EH (cell line): ENCODE results near the gene NTSR1.

Experiments used
- DNase-seq: peaks from one replicate; pipeline ENCODE4 v3.0.0-alpha.2; 2015; ENCODE audit warnings: low read depth

Gene NTSR1

GRCh38 chr20:62787321-62787720, 78.7 kb downstream of the NTSR1 start:
- DNase-seq, result no peak

GRCh38 chr20:62787866-62788265, 79.2 kb downstream of the NTSR1 start:
- DNase-seq, result no peak

DNA sequence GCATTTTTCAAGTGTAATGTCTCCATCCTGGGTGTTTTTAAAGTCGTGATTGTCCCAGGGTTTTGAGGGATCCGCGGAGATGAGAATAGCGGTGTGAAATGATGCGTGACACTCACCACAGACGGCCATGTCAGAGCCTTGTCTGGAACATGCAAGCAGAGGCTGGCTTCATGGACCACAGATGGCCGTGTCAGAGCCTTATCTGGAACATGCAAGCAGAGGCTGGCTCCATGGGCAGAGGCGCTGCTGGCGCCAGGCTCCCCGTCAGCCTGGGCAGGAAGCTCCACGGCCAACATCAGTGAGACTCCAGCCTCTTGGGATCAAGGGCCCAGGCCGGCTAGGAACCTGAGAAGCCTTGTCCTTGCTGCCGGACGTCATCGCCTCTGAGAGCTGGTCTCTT, 80.0 kb downstream of the NTSR1 start:
- DNase-seq, result no peak

DNA sequence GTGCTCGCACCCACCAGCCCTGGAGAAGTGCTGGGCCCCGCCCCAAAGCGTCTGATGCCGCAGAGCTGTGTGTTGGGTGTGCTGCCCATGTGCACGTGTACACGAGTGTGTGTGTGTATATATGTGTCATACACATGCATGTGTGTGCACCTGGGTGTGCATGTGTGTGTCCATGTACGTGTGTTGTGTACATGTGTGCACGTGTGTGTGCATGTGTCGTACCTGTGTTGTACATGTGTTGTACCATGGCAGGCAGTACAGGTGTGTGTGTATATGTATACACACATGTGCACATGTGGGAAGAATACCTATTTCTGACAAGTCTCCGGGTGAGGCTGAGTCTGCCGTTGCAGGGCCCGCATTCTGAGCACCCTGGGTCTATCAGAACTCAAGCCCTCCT, 81.4 kb downstream of the NTSR1 start:
- DNase-seq, result no peak

DNA sequence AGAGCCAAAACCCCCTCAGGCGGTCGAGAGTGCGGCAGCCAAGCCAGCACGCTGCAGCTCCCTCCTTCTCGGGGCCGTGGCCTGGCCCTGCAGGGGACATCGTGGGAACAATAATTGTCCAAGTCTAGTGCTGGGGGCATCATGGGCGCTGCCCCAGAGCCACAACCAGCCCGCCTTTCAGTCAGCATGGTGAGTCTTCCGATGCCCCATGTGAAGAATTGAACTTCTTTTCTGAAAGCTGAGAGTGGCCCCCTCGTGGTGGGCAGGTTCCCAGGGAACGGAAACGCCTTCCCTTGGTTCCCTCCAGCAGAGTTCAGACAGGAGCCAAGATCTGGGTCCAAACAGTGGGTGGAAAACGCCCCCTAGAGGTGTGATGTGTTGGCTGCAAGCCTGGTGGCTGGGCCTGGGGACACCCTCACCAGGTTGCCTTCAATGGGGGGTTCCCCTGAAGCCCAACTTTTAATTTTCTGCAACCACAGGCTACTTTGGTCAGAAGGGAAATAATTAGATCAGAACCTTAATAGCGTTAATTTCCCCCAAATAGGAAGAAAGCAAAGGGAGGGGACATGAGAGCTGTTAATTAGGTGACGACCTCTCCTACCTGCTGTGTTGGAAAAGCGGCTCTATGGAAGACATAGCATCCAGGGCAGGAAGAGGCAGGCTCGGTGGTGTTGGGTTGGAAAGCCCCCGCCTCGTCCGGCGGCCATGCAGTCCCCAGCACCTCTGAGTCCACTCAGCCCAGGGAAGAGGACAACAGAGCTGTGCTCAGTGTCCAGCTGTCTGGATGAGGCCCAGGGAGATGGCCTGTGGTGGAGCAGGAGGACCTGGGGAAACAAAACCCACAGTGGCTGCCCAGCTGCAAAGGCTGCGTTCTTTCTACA, 82.9 kb downstream of the NTSR1 start:
- DNase-seq, result peak; percentile 90

DNA sequence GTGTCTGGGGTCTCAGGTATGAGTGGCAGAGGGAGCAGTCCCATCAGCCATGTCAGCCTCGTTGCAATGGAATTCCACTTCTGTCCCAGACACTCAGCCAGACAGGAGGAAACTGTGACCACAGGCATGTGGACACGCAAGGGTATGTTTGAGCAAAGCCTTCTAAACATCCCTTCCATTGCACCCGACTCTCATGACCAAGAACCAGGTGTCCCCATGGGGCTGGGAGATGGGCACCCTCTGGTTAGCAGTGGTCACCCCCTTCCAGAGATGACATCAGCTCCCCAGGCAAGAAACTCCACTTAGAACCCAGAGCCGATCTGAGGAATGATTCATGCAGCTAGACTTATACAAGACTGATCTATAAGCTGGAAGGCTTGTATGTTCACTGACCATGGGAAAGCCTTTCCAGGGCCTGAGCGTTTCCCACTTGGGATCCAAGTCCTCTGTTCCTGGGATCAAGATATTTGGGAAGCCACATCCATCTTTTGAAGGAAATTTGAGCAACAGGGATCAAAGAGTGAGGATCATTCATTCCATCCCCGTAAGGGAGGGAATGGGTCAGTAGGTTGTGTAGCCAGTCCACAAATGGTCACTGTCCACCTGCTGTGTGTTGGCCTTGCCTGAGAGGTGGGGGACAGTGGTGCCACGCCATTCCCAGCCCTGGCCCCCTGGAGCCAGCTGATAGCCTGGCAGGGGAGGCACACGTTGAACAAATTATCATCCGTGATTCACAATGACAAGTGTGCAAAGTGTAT, 83.7 kb downstream of the NTSR1 start:
- peak; percentile 74 for DNase-seq

DNA sequence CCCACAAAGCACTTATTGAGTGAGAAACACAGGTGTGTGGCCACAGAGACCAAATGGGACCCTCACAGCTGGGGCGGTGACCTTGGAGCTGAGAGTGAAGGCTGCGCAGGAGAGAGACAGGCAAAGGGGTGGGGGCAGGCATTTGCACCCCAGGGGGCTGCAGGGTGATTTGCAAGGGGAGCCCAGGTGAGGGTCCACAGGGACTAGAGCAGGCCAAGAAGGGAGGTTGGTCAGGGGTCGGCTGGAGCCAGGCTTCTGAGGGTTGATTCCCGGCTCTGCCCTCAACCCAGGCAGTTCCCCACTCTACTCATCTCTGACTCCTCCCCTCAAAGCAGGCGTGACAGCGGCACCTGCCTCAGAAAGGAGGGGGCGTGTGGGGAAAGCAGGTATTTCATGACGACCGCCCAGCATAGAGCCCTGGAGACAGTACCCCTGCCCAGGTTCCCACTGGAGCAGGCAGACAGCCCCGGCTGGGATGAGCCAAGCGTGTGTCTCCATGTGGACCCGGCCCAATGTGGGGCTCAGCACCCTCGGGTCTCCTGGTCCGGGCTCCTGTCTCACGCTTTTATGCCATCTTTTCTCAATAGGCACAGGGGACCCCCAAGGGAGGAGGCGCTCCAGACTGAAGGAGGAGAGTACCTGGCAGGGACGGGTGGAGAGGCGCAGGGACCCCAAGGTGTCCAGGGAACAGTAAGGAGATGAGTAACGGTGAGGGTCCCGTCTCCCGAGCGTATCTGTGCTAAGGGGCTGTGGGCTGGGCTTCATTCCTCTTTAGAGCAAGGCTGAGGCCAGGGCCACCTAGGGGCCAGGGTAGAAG, 84.5 kb downstream of the NTSR1 start:
- DNase-seq, result no peak

- no peak for DNase-seq
These were observed 85.0 kb downstream of the NTSR1 start for GRCh38 chr20:62793757-62794006.

DNA sequence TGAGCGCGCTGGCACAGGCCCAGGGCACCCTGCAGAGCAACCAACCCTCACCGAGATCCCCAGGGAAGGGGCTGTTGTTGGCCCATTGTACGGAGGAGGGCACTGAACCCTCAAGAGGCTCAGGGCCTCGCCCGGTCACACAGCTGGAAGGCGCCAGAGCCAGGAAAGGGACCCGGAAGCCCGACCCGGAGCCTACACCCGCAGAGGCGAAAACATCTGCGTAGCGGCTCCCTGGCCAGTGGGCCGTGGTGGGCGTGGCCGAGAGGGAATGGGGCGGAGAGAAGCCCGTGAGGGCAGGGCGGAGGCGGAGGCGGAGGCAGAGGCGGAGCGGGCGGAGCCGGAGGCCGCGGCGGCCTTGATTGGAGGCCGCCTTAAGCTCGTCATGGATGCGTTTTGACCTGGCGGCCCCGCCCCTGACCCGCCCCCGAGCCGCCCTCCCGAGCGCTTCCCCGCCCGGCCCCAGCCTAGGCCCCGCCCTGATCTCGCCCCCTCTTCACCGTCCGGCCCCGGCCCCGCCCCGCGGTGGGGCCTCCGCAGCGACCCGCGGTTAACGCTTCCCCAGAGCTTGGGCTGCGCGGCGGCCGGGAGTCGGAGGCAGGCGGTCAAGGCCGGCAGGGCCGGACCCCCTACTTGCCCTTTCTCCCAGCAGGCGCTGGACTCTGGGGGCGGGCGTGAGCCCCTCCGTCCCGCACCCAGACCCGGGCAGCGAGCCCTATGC, 85.5 kb downstream of the NTSR1 start:
- peak; percentile 96 for DNase-seq

GRCh38 chr20:62795023-62795761, 86.6 kb downstream of the NTSR1 start:
- peak; percentile 62 for DNase-seq

DNA sequence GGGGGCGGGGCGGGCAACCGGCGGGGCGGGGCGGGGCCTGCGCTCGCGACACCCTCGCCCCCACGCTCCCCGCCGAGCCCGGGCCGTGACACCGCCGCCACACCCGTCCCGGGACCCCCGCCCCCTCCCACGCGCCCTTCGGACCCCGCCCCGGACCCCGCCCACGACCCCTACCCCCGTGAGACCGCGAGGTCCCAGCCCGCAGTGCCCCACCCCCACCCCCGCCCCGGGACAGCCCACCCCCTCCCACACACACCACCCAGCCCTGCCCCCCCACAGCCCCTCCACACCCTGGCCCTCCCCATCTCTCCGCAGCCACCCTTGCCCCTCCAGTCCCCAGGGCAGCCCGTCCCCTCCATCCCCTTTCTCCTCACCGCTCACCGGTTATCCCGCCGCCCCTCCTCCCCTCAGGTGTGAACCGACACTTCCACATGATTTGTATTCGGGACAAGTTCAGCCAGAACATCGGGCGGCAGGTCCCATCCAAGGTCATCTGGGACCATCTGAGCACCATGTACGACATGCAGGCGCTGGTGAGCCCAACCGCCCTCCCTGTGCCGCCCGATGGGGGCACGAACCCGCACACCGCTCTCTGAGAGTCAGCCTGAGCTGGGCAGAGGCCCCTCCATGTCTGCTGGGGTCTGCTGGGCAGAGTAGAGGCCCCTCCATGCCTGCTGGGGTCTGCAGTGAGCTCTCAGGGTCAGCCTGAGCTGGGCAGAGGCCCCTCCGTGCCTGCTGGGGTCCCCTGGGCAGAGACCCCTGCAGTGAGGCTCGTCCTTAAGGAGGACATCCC, 88.3 kb downstream of the NTSR1 start:
- no peak for DNase-seq

GRCh38 chr20:62797671-62798532, 89.3 kb downstream of the NTSR1 start:
- no peak for DNase-seq

DNA sequence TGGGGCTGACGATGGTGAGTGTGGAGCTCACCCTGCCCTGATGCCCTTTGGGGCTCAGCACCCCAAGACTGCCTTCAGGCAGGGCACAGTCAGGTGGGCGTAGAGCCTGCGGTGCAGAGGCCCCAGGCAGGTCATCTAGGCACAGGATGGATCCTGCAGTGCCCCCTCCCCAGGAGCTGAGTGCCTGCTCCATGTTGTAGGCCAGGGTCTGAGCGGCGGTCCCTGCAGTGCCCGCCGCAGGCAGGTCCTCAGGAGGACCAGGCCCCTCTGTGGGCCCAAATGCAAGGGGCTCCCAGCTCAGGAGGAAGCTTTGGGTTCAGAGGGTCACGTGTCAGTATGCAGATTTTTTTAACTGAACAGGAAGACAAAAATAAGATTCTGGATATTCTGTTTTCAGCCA, 90.4 kb downstream of the NTSR1 start:
- no peak for DNase-seq

DNA sequence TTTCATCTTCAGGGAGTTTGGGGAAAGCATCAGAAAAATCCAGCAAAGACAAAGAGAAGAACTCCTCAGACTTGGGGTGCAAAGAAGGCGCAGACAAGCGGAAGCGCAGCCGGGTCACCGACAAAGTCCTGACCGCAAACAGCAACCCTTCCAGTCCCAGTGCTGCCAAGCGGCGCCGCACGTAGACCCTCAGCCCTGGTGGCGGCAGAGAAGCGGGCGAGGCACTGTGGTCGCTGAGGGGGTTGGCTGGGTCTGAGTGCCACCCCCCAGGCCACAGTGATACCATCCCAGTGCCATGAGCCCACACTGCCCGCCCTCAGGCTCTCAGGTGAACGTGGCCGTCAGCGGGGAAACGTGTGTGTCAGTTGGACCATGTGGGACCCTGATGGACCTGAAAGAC, 90.8 kb downstream of the NTSR1 start:
- no peak for DNase-seq

- DNase-seq, result no peak
These were observed 91.2 kb downstream of the NTSR1 start for GRCh38 chr20:62799873-62800272.

DNA sequence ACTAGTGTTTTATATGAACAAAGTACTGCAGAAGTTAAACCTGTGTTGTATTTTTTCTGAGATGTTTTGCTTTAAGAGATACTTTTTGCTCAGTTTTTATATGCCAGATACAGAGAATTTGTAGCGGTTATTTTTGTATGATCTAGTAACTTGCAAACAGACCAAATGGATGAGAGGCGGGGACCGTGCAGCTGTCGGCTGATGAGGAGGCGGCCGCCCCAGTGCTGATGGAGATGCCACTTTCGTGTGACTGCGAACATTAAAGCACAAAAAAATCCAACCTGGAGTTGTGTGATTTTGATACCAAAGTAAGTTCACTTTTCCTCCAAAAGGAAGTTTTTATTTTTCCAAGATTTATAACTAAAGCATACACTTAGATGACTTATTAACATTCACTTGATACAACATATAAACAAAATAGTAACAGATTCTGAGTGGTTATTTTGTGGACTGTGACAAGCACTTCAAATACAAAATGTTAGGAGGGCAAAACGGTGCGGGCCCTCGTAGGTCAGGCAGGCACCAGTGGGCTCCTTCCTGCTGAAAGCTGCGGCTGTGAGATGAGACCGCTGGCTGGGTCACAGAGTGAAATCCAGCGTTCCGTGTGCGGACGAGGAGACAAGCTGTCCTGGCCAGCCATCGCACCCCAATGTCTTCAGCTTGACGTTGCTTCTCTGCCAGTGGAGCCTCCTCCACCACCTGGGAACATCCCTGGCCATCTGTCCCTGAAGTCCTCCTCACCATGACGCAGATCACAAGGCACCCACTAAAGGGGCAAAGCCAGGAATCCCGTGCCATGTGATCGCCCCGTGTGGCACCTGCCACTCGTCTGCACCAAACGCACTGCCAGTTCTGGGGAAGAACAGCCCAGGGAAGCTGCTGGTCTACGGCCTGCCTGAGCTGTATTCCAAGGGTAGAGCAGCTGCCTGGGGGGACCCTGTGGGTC, 92.0 kb downstream of the NTSR1 start:
- DNase-seq, result no peak

DNA sequence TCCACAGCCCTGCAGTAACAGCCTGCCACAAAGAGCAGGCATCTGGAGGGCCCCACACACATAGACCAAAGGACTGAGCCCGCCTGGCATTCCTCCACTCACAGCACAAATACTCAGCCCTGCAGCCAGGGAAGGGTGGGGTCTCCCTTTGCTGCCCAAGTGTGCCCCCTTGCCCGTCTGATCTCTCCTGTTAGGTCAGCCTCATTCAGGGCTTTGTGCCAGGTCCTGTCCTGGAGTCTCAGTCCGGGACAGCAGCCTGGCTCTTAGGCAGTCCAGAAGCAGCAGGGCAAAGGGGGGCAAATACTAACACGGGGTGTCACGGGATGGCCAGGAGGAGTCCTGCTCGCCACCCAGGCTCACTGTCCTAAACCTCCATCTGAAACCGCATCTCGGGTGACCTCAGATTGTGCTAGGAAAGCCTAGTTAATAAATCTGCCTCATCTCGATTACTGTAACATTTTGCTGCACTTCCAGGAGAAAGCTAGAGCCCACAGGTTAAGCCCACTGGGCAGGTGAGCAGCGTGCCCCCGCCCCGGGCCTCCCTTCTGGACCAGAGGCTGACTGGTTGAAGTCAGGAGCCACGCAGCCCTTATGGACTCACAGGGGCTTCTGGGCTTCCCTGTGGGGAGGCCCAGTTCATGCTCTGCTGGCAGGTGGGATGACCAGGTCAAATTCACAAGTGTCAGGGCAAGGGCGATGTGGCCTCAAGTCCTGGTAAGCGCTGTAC, 92.8 kb downstream of the NTSR1 start:
- DNase-seq, result no peak
